ENCODE data around the gene ANKS6.
A peak's percentile ranks its signal among the peaks of the same experiment; 100 is the strongest.

The ANKS6 gene

GRCh38 chr9:98808411-98808815, 12.1 kb upstream of the ANKS6 start:
- H3K4me3 ChIP-seq (replicated peaks; ENCODE audit: low read depth, low read length), result peak overlapping the region; percentile 59
- DNase-seq (ENCODE audit: low read depth), result no peak
- no peak for TF ChIP-seq CTCF (IDR thresholded peaks at IDR 0.05; ENCODE audit: low read length, missing control alignments)

DNA sequence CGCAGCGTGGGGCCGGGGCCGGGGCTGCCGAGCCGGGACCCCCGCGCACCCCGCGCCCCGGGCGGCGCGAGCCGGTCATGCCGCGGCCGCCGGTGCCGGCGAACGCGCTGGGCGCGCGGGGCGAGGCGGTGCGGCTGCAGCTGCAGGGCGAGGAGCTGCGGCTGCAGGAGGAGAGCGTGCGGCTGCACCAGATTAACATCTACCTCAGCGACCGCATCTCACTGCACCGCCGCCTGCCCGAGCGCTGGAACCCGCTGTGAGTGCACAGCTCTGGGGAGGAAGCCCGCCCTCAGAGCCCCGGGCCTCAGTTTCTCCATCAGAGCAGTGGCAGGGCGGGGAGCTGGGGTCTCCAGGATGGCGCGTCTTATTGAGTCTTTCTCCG, 11.4 kb upstream of the ANKS6 start:
- peak overlapping the region; percentile 59 for H3K4me3 ChIP-seq (replicated peaks; ENCODE audit: low read depth, low read length)
- TF ChIP-seq CTCF (IDR thresholded peaks at IDR 0.05; ENCODE audit: low read length, missing control alignments), result no peak
- no peak for DNase-seq (ENCODE audit: low read depth)

DNA sequence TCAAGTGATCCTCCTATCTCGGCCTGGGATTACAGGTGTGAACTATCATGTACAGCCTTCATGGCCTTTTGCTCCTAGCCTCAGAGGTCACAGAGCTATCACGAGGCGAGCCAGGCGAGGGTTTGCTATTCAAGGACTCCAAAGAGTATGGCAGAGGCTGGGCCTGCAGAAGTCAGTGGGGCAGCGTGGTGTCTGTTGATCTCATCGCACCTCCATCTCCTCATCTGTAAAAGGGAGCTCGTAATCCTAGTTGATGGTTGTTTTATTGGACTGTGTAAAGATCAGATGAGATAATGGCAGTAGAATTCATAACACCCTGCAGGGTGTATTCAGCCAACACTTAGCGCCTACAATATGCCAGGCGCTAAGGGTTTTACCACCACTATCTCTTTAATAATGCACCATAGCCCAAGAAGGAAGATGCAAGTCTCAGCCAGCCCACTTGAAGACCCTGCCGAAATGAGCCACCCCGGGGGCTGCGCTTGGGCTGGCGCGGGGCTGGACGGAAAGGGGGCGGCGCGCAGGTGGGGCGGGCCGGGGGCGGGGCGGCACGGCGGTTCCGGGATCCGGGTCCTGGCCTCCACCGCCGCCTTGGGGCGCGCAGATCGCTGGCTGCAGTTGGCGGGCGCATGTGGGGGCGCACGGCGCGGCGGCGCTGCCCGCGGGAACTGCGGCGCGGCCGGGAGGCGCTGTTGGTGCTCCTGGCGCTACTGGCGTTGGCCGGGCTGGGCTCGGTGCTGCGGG, 10.9 kb upstream of the ANKS6 start, which contains the start of gene GALNT12:
Gene GALNT12 (plus strand): TSS at position 601 of the 744 bp plus-strand sequence. CDS start 29 bp downstream, at position 630.
- peak within 1 kb of the TSS; percentile 59 for H3K4me3 ChIP-seq (replicated peaks; ENCODE audit: low read depth, low read length)

GRCh38 chr9:98806394-98807035, 10.2 kb upstream of the ANKS6 start:
- TF ChIP-seq CTCF (IDR thresholded peaks at IDR 0.05; ENCODE audit: low read length, missing control alignments), result peak; percentile 24
- no peak overlapping the region for H3K4me3 ChIP-seq (replicated peaks; ENCODE audit: low read depth, low read length)
- no peak for DNase-seq (ENCODE audit: low read depth)

More for the DNA sequence above, 10.9 kb upstream of the ANKS6 start, which contains the start of gene GALNT12:
- no peak for DNase-seq (ENCODE audit: low read depth)
- TF ChIP-seq CTCF (IDR thresholded peaks at IDR 0.05; ENCODE audit: low read length, missing control alignments), result no peak

DNA sequence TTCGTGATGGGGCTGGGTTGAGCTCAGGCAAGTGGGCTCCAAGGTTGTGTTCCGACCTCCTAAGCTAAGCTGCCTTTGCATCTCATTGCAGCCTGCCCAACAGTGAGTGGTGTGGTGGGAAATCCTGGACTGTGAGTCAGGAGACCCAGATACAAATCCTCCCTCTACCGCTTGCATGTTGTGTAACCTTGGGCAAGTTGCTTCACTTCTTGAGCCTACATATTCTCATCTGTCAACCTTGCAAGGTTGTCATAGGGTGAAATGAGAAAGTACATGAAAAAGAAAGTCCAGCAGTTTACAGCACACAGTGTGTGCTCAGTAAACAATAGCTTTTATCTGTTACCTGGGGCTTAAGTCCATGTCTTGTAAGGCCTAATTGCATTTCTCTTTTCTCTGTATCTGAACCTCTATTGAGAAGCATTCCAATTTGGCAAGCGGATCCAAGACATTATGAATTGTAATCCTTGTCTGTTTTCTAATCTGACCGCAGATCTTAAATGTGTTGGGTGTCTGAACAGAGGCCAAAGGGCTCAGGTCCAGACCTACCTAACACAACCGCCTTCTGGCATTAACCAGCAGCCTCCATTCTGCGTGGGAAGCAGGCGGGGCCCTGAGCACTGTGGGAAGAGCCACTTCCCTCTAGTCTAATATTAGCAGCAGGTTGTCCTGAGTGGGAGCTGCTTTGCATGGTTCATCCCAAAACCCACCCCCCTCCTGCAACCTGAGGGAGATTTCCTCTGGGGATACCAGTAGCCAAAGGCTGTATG, 9.3 kb upstream of the ANKS6 start:
- peak; percentile 86 for DNase-seq (ENCODE audit: low read depth)
- H3K4me3 ChIP-seq (replicated peaks; ENCODE audit: low read depth, low read length), result no peak overlapping the region
- no peak for TF ChIP-seq CTCF (IDR thresholded peaks at IDR 0.05; ENCODE audit: low read length, missing control alignments)

DNA sequence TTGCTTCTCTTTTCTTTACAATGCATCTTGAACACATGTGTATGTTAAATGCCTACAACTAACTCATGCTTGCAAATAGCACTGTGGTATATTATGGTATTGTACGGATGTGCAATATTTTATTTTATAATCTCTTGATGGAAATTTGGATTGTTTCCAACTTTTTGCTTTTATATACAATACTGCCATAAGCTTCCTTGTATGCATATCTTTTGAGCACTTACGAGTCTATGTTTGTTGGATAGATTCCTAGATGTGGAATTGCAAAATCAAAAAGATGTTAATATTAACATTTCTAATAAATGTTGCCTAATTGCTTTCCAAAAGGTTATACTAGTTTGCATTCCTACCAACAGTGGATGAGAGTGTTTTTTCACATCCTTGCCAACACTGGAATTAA, 7.7 kb upstream of the ANKS6 start:
- no peak for TF ChIP-seq CTCF (IDR thresholded peaks at IDR 0.05; ENCODE audit: low read length, missing control alignments)
- DNase-seq (ENCODE audit: low read depth), result peak; percentile 36
- no peak overlapping the region for H3K4me3 ChIP-seq (replicated peaks; ENCODE audit: low read depth, low read length)

All from fibroblast of pulmonary artery (primary cell).